WTC11 (cell line): ENCODE data around the gene ASZ1.

Source experiments
- ATF2 ChIP-seq: sonication (generic); formaldehyde crosslinking; IDR thresholded peaks from 2 replicates; pipeline ENCODE4 v1.8.1; 2022; ENCODE audit warnings: low read depth, missing genetic modification reagents, borderline replicate concordance
- ETV6 ChIP-seq: sonication (generic); formaldehyde crosslinking; IDR thresholded peaks from 2 replicates; pipeline ENCODE4 v1.8.1; 2022; ENCODE audit warnings: mild to moderate bottlenecking, missing genetic modification reagents
- GABPB1 ChIP-seq: sonication (generic); formaldehyde crosslinking; IDR thresholded peaks from 2 replicates; pipeline ENCODE4 v1.8.1; 2023; ENCODE audit warnings: mild to moderate bottlenecking, missing genetic modification reagents
- NR3C1 ChIP-seq: sonication (generic); formaldehyde crosslinking; conservative IDR thresholded peaks from 2 replicates; pipeline ENCODE4 v1.8.1; 2023; ENCODE audit warnings: low read depth, mild to moderate bottlenecking, missing genetic modification reagents
- USF1 ChIP-seq: sonication (generic); formaldehyde crosslinking; IDR thresholded peaks from 2 replicates; pipeline ENCODE4 v1.8.0; 2022; ENCODE audit warnings: mild to moderate bottlenecking, missing genetic modification reagents
- TF ChIP-seq, protein P1 (sequence below): fragments of 200-600 bp; IDR thresholded peaks from 2 replicates; pipeline ENCODE4 v1.8.0; 2022; ENCODE audit warnings: antibody characterized with exemption
- TF ChIP-seq, protein P2 (sequence below): sonication (generic); formaldehyde crosslinking; IDR thresholded peaks from 2 replicates; pipeline ENCODE4 v1.8.0; 2022; ENCODE audit warnings: mild to moderate bottlenecking, missing genetic modification reagents
- TF ChIP-seq, protein P3 (sequence below): sonication (generic); formaldehyde crosslinking; IDR thresholded peaks from 2 replicates; pipeline ENCODE4 v1.8.1; 2022; ENCODE audit warnings: missing genetic modification reagents, borderline replicate concordance

DNA sequence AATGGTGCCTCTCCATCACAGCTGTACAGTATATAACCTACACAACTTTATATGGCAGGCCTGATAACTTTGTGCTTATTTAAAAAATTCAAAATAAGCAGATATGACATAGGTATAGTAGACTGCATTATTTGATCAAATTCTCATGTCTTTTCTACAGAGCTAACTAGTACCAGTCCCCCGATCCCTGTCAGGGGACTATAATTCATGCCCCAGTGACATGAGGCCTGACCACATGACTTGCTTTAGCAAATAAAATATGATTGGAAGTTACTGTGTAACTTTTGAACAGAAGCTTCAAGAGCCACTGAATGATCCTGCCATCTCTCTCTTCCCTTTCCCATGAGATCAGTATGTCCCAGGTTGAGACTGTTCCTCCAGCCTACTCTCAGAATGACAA, 55.2 kb downstream of the ASZ1 start:
- TF ChIP-seq USF1 (CRISPR knock-in tag), result no peak
- no peak for TF ChIP-seq NR3C1
- TF ChIP-seq, protein P1, sequence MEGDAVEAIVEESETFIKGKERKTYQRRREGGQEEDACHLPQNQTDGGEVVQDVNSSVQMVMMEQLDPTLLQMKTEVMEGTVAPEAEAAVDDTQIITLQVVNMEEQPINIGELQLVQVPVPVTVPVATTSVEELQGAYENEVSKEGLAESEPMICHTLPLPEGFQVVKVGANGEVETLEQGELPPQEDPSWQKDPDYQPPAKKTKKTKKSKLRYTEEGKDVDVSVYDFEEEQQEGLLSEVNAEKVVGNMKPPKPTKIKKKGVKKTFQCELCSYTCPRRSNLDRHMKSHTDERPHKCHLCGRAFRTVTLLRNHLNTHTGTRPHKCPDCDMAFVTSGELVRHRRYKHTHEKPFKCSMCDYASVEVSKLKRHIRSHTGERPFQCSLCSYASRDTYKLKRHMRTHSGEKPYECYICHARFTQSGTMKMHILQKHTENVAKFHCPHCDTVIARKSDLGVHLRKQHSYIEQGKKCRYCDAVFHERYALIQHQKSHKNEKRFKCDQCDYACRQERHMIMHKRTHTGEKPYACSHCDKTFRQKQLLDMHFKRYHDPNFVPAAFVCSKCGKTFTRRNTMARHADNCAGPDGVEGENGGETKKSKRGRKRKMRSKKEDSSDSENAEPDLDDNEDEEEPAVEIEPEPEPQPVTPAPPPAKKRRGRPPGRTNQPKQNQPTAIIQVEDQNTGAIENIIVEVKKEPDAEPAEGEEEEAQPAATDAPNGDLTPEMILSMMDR, result no peak
- TF ChIP-seq GABPB1 (CRISPR knock-in tag), result no peak
- TF ChIP-seq, protein P2, sequence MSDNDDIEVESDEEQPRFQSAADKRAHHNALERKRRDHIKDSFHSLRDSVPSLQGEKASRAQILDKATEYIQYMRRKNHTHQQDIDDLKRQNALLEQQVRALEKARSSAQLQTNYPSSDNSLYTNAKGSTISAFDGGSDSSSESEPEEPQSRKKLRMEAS, result no peak
- TF ChIP-seq ETV6 (CRISPR knock-in tag), result no peak
- TF ChIP-seq, protein P3, sequence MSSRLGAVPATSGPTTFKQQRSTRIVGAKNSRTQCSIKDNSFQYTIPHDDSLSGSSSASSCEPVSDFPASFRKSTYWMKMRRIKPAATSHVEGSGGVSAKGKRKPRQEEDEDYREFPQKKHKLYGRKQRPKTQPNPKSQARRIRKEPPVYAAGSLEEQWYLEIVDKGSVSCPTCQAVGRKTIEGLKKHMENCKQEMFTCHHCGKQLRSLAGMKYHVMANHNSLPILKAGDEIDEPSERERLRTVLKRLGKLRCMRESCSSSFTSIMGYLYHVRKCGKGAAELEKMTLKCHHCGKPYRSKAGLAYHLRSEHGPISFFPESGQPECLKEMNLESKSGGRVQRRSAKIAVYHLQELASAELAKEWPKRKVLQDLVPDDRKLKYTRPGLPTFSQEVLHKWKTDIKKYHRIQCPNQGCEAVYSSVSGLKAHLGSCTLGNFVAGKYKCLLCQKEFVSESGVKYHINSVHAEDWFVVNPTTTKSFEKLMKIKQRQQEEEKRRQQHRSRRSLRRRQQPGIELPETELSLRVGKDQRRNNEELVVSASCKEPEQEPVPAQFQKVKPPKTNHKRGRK (CRISPR knock-in tag), result no peak
- TF ChIP-seq ATF2 (CRISPR knock-in tag), result no peak
